K562 (cell line): ENCODE measurements around the gene CIAO2B. TPM values are rescaled to one million over a fixed set of nuclear protein-coding genes. Genes with fewer than 3 reads are reported as not detected.

Source experiments
- ATAC-seq: fragments of 200-7000 bp; cut with Tn5 transposase; 3 replicates; pipeline ENCODE4 v1.9.1; 2020; ENCODE audit warnings: moderate library complexity
- BruUV-seq: library from RNA; stranded (reverse); fragments of 400-500 nt; replicated peaks from 2 replicates; lab custom pipeline; 2021; lab: Mats Ljungman, UMichigan
- CTCF ChIA-PET: fragments of 300-600 bp; formaldehyde crosslinking; extraction: SDS; loops from one replicate; lab custom pipeline; 2021; ENCODE audit warnings: low intra/inter-chr PET ratio; lab: Yijun Ruan, JAX
- POLR2A ChIA-PET: fragments of 300-600, 350-650 bp; sonication (Branson Sonifier 250); formaldehyde crosslinking; extraction: SDS; loops from one replicate; lab custom pipeline; 2021; ENCODE audit warnings: antibody characterized with exemption, inconsistent platforms; lab: Yijun Ruan, JAX
- DNase-seq, 4 experiments: peaks; one replicate each; pipeline versions ENCODE4 v3.0.0 to v3.0.0-alpha.2; 2011 to 2018; ENCODE audit warnings: low spot score in 3 of 4, mixed read lengths in 3 of 4; ENCODE audit errors: extremely low read depth in 1 of 4
- FAIRE-seq: peaks from 2 replicates; lab custom pipeline; 2011; peaks lifted over from hg19 to GRCh38; lab: Jason Lieb, UNC
- H2AFZ ChIP-seq: 2 replicates; pipeline ENCODE4 v1.6.0; 2011; ENCODE audit warnings: low read depth, low read length, control low read depth, inconsistent platforms
- H3K27ac ChIP-seq: fragments of 200-600 bp; 3 replicates; pipeline ENCODE4 v1.8.0; 2011; ENCODE audit warnings: low read depth, mild to moderate bottlenecking, control low read depth, inconsistent platforms, low read length, moderate library complexity, mixed read lengths; ENCODE audit errors: extremely low read depth
- H3K27me3 ChIP-seq, 2 experiments: fragments of 300-600 bp in 1 of 2; 2 replicates in 1 of 2; 3 replicates in 1 of 2; pipeline versions ENCODE4 v1.6.0 to v1.8.0; 2011; ENCODE audit warnings: inconsistent platforms in 2 of 2, low read length in 2 of 2, mild to moderate bottlenecking in 1 of 2, mixed read lengths in 1 of 2, moderate library complexity in 1 of 2; ENCODE audit not compliant: control insufficient read depth in 2 of 2, insufficient read depth in 2 of 2
- H3K36me3 ChIP-seq: fragments of 300-600 bp; 3 replicates; pipeline ENCODE4 v1.8.0; 2011; ENCODE audit warnings: mild to moderate bottlenecking, low read length, inconsistent platforms; ENCODE audit not compliant: control insufficient read depth, insufficient read depth
- H3K4me1 ChIP-seq, 2 experiments: fragments of 200-600 bp in 1 of 2; replicated peaks in 1 of 2; 2 replicates in 1 of 2; 3 replicates in 1 of 2; pipeline versions ENCODE4 v1.5.1 to v1.8.0; 2011; ENCODE audit warnings: inconsistent platforms in 2 of 2, low read length in 2 of 2, mild to moderate bottlenecking in 1 of 2, mixed read lengths in 1 of 2, moderate library complexity in 1 of 2; ENCODE audit not compliant: control insufficient read depth in 2 of 2, insufficient read depth in 2 of 2
- H3K4me2 ChIP-seq: 2 replicates; pipeline ENCODE4 v1.6.1; 2011; ENCODE audit warnings: low read length, control low read depth, inconsistent platforms, mixed read lengths; ENCODE audit not compliant: insufficient read depth
- H3K4me3 ChIP-seq: fragments of 200-600 bp; sonication (generic), shearing (Covaris generic); 2 replicates; pipeline ENCODE4 v1.5.1; 2016; ENCODE audit warnings: control low read depth, inconsistent platforms
- H3K79me2 ChIP-seq: fragments of 200-600 bp; 3 replicates; pipeline ENCODE4 v1.8.0; 2011; ENCODE audit warnings: low read length, inconsistent platforms; ENCODE audit not compliant: control insufficient read depth, insufficient read depth
- H3K9ac ChIP-seq, 2 experiments: 2 replicates each; pipeline versions ENCODE4 v1.6.0 to v1.6.1; 2011; ENCODE audit warnings: low read depth in 2 of 2, low read length in 2 of 2, control low read depth in 1 of 2, inconsistent platforms in 1 of 2, mild to moderate bottlenecking in 1 of 2, mixed read lengths in 1 of 2; ENCODE audit not compliant: insufficient read depth in 1 of 2
- H3K9me1 ChIP-seq: one replicate; pipeline ENCODE4 v1.6.0; 2011; ENCODE audit warnings: inconsistent platforms, mild to moderate bottlenecking, low read length, moderate library complexity; ENCODE audit not compliant: control insufficient read depth, insufficient read depth
- H3K9me3 ChIP-seq: replicated peaks from 2 replicates; pipeline ENCODE4 v1.5.1; 2011; ENCODE audit warnings: low read depth, low read length, inconsistent platforms; ENCODE audit not compliant: control insufficient read depth, insufficient read depth
- H4K20me1 ChIP-seq: replicated peaks from 2 replicates; pipeline ENCODE4 v1.6.1; 2011; ENCODE audit warnings: low read length, inconsistent platforms, mixed read lengths; ENCODE audit not compliant: control insufficient read depth, insufficient read depth
- SAFB ChIP-seq: fragments of 200-400 bp; formaldehyde crosslinking; IDR thresholded peaks from 2 replicates; pipeline ENCODE4 v1.6.1; 2017; ENCODE audit warnings: low read depth, low read length, borderline replicate concordance
- ZNF311 ChIP-seq: fragments of 250-450 bp; sonication (Bioruptor Pico); IDR thresholded peaks from 2 replicates; pipeline ENCODE4 v1.4.0; 2020; ENCODE audit warnings: mild to moderate bottlenecking, moderate library complexity
- ZNF41 ChIP-seq: fragments of 250-450 bp; sonication (Bioruptor Pico); conservative IDR thresholded peaks from 2 replicates; pipeline ENCODE4 v1.4.0; 2020; ENCODE audit warnings: mild to moderate bottlenecking
- ZNF644 ChIP-seq: fragments of 200-800 bp; sonication (Bioruptor generic); IDR thresholded peaks from 2 replicates; pipeline ENCODE4 v1.6.1; 2016; ENCODE audit warnings: low read depth, missing genetic modification characterization, missing compliant biosample characterization
- WGBS: fragments of 100-300 bp; shearing (Covaris generic); methylation state at CpG from one replicate; pipeline ENCODE4 v1.1.6; 2016; ENCODE audit warnings: low coverage, mixed read lengths; ENCODE audit not compliant: insufficient coverage; ENCODE audit errors: missing lambda C conversion rate; 5-methylcytosine and 5-hydroxymethylcytosine counted together
- in situ Hi-C: fragments of 300-500 bp; cut with MboI; formaldehyde crosslinking; loops from 4 replicates; pipeline ENCODE4 v1.15.0; 2018; ENCODE audit warnings: inconsistent platforms, mixed read lengths
- intact Hi-C: fragments of 100-400 bp; cut with micrococcal nuclease; formaldehyde crosslinking; loops from 2 replicates; pipeline ENCODE4 v1.14.2; 2022
- polyA plus RNA-seq, 8 experiments: library from polyadenylated mRNA; depleted of rRNA in 4 of 8; stranded (reverse) in 5 of 8; unstranded in 3 of 8; fragments of >200 nt; fragmentation: Nextera tagmentation in 2 of 8; fragmentation: Illumina TruSeq in 1 of 8; extraction: Ambion mirVana in 2 of 8; extraction: Trizol in 1 of 8; gene quantifications; 2 replicates each; pipeline versions ENCODE4 v1.2.1 to v1.2.3, GENCODE V29; 2011 to 2014; ENCODE audit warnings: inconsistent platforms in 1 of 8, missing spikeins in 1 of 8
- total RNA-seq, 7 experiments: library from RNA; depleted of rRNA in 6 of 7; stranded (reverse); fragments of >200 nt in 6 of 7; fragmentation: Illumina TruSeq in 2 of 7; extraction: Trizol in 2 of 7; gene quantifications; 2 replicates each; pipeline versions ENCODE4 v1.2.1 to v1.2.3, GENCODE V29; 2011 to 2021; ENCODE audit warnings: low replicate concordance in 1 of 7
- TF ChIP-seq, protein P1 (sequence below), 3 experiments: fragments of 200-800 bp in 1 of 3; sonication (Bioruptor generic) in 1 of 3; sonication (generic) in 1 of 3; formaldehyde crosslinking in 1 of 3; IDR thresholded peaks; 2 replicates each; pipeline versions ENCODE4 v1.6.1 to v1.8.0; 2016 to 2022; ENCODE audit warnings: mild to moderate bottlenecking in 2 of 3, missing compliant biosample characterization in 2 of 3, missing genetic modification characterization in 2 of 3, missing genetic modification reagents in 1 of 3

Gene CIAO2B
- total and polyA plus RNA-seq, 9 of the 15 experiments (the other 6 are each of a cell fraction or from before 2014, with no cell fraction given): 86.8 to 182 (median 113) TPM

DNA sequence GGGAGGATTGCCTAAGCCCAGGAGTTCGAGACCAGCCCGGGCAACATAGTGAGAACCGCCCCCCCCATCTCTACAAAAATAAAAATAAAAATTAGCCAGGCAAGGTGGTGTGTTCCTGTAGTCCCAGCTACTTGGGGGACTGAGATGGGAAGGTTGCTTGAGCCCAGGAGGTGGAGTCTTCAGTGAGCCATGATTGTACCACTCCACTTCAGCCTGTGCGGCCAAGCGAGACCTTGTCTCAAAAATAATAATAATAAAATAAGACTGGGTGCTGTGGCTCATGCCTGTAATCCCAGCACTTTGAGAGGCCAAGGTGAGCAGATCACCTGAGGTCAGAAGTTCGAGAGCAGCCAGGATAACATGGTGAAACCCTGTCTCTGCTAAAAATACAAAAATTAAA lies 42.4 kb downstream of the CIAO2B start:
- Histone ChIP-seq H3K9me1 (no peaks in the 10 kb centered on the region), H3K4me2 (no peak overlapping the region), H3K9me3 (no peaks in the 10 kb centered on the region), H4K20me1 (no peaks in the 10 kb centered on the region), H3K4me1 (peaks cover 7 to 8% of the 10 kb centered on the region in 2 experiments; a peak in 3 of 5 replicates), H2AFZ (no peak overlapping the region), H3K9ac (no peak overlapping the region; a peak in 1 of 4 replicates), H3K36me3 (peaks cover 29% of the 10 kb centered on the region; the same call in 2 of the 3 replicates), H3K79me2 (no peaks in the 10 kb centered on the region), H3K27me3 (no peaks in the 10 kb centered on the region), H3K27ac (no peak overlapping the region), H3K4me3 (no peak overlapping the region)
- TF ChIP-seq, protein P1, sequence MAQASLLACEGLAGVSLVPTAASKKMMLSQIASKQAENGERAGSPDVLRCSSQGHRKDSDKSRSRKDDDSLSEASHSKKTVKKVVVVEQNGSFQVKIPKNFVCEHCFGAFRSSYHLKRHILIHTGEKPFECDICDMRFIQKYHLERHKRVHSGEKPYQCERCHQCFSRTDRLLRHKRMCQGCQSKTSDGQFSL (CRISPR knock-in tag; IDR thresholded peaks at IDR 0.05): 0 out of 2 replicates have a peak, but pooled peaks have one; percentile 46
- TF ChIP-seq, protein P1 (tag; IDR thresholded peaks at IDR 0.05): no peak
- TF ChIP-seq ZNF644 (tag): no peak
- ATAC-seq (no peak), DNase-seq (no peak), FAIRE-seq (no peak)
- in situ Hi-C loops: no loop called here
- 79% methylated on average over 6 of the region's 6 CpGs for WGBS
- ChIA-PET CTCF (interaction anchor here (0.6 kb wide), 1 partner anchor 110 kb away, joined by 3 read pairs; no protein-coding TSS in a partner anchor), POLR2A (interaction anchor here (0.6 kb wide), 1 partner anchor 354 kb away, joined by 3 read pairs; no protein-coding TSS in a partner anchor)
- intact Hi-C loops: no loop called here
- BruUV-seq: no TSS peak

DNA sequence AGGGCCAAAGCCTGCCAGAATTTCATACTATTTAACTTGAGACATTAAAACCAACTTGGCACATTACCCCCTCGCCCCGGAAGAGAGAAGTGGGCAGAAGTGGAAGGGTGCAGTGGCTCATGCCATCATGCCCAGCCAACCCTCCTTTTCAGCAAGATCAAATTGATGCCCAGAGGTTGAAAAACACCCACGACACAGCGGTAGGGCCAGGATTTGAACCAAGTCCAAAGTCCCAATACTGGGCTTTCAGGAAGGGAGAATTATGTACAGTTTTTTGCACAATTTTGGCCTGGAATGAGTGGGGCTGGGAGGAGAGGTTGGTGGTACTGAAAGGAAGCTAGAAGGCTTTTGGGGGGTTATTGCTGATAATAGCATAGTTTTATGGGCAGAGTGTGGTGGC lies 42.8 kb downstream of the CIAO2B start:
- ATAC-seq: no peak
- no peak for FAIRE-seq
- in situ Hi-C loops: no loop called here

More for the DNA sequence above, 42.8 kb downstream of the CIAO2B start:
- CTCF ChIA-PET: no interaction called here
- no peak overlapping the region for H3K4me3 ChIP-seq
- no peaks in the 10 kb centered on the region for H3K27me3 ChIP-seq
- peaks cover 12% of the 10 kb centered on the region in 2 experiments; a peak in 3 of 5 replicates for H3K4me1 ChIP-seq
- H2AFZ ChIP-seq: no peak overlapping the region
- H4K20me1 ChIP-seq: no peaks in the 10 kb centered on the region
- TF ChIP-seq SAFB (no peak), ZNF311 (CRISPR knock-in tag) (no peak), ZNF41 (CRISPR knock-in tag) (no peak)
- H3K9me3 ChIP-seq: no peaks in the 10 kb centered on the region
- no peaks in the 10 kb centered on the region for H3K9me1 ChIP-seq
- no peak overlapping the region for H3K4me2 ChIP-seq
- DNase-seq: no peak
- H3K36me3 ChIP-seq: peaks cover 34% of the 10 kb centered on the region; the same call in 2 of the 3 replicates
- intact Hi-C loops: no loop called here
- POLR2A ChIA-PET: interaction anchor here (0.7 to 1.5 kb wide), 2 partner anchors 10 to 35 kb away, joined by 3 to 9 read pairs; partner anchors contain the start of gene PDP2
- H3K27ac ChIP-seq: no peak overlapping the region
- H3K79me2 ChIP-seq: no peaks in the 10 kb centered on the region
- 90% methylated on average over 4 of the region's 4 CpGs for WGBS
- H3K9ac ChIP-seq: no peak overlapping the region
- BruUV-seq: no TSS peak
